Stimulated activated CD4-positive, alpha-beta T cell treated with anti-CD3 and anti-CD28 coated beads, Interleukin-4, amount 100 ng/mL, for 24 hours (primary cell): ENCODE data around the gene EIF3K.
A peak's percentile ranks its signal among the peaks of the same experiment; 100 is the strongest.

Experiments used
- DNase-seq: peaks from one replicate; pipeline ENCODE4 v3.0.0-alpha.2; 2020

The EIF3K gene

GRCh38 chr19:38650911-38651584 lies 32.1 kb downstream of the EIF3K start:
- DNase-seq = no peak

- DNase-seq = no peak
Observed at GRCh38 chr19:38653028-38653571, 34.1 kb downstream of the EIF3K start.

- no peak for DNase-seq
Observed at GRCh38 chr19:38654628-38655055, 35.7 kb downstream of the EIF3K start.

- DNase-seq = peak; percentile 58
Observed at GRCh38 chr19:38655148-38655824, 36.3 kb downstream of the EIF3K start.

GRCh38 chr19:38656171-38656981 lies 37.4 kb downstream of the EIF3K start:
- DNase-seq = peak; percentile 45

GRCh38 chr19:38657633-38658222 lies 38.7 kb downstream of the EIF3K start:
- DNase-seq = peak; percentile 21

- DNase-seq = no peak
Observed at GRCh38 chr19:38658462-38659306, 39.7 kb downstream of the EIF3K start.

- DNase-seq = no peak
Observed at GRCh38 chr19:38660724-38661123, 41.7 kb downstream of the EIF3K start.

- DNase-seq = no peak
Observed at GRCh38 chr19:38661136-38661535, 42.1 kb downstream of the EIF3K start.

- no peak for DNase-seq
Observed at GRCh38 chr19:38661996-38662395, 43.0 kb downstream of the EIF3K start.

- no peak for DNase-seq
Observed at GRCh38 chr19:38662537-38663155, 43.7 kb downstream of the EIF3K start.

- DNase-seq = no peak
Observed at GRCh38 chr19:38663156-38663651, 44.2 kb downstream of the EIF3K start.

- DNase-seq = no peak
Observed at GRCh38 chr19:38663957-38664502, 45.0 kb downstream of the EIF3K start.

GRCh38 chr19:38664503-38665211 lies 45.7 kb downstream of the EIF3K start:
- DNase-seq = no peak

GRCh38 chr19:38665219-38665931 lies 46.4 kb downstream of the EIF3K start:
- no peak for DNase-seq

GRCh38 chr19:38665950-38666662 lies 47.1 kb downstream of the EIF3K start:
- no peak for DNase-seq

GRCh38 chr19:38666663-38667511 lies 47.9 kb downstream of the EIF3K start:
- DNase-seq = no peak

GRCh38 chr19:38667661-38668171 lies 48.7 kb downstream of the EIF3K start:
- DNase-seq = no peak
